Mucosa of gallbladder (tissue), 1 donor: ENCODE results near the gene SNRNP48. TPM values are rescaled to one million over a fixed set of nuclear protein-coding genes. Genes with fewer than 3 reads are reported as not detected.
A peak's percentile ranks its signal among the peaks of the same experiment; 100 is the strongest.

Experiments used
- DNase-seq: peaks from one replicate; pipeline ENCODE4 v3.0.0-alpha.2; 2020; ENCODE audit warnings: low spot score
- total RNA-seq: library from RNA; stranded (reverse); gene quantifications from one replicate; pipeline ENCODE4 v1.2.1, GENCODE V29; 2021
- donor health status: DM: no; HTN: no; CAD: no.

The SNRNP48 gene, protein sequence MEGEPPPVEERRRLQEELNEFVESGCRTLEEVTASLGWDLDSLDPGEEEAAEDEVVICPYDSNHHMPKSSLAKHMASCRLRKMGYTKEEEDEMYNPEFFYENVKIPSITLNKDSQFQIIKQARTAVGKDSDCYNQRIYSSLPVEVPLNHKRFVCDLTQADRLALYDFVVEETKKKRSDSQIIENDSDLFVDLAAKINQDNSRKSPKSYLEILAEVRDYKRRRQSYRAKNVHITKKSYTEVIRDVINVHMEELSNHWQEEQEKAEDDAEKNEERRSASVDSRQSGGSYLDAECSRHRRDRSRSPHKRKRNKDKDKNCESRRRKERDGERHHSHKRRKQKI
- 14.4 TPM for total RNA-seq

DNA sequence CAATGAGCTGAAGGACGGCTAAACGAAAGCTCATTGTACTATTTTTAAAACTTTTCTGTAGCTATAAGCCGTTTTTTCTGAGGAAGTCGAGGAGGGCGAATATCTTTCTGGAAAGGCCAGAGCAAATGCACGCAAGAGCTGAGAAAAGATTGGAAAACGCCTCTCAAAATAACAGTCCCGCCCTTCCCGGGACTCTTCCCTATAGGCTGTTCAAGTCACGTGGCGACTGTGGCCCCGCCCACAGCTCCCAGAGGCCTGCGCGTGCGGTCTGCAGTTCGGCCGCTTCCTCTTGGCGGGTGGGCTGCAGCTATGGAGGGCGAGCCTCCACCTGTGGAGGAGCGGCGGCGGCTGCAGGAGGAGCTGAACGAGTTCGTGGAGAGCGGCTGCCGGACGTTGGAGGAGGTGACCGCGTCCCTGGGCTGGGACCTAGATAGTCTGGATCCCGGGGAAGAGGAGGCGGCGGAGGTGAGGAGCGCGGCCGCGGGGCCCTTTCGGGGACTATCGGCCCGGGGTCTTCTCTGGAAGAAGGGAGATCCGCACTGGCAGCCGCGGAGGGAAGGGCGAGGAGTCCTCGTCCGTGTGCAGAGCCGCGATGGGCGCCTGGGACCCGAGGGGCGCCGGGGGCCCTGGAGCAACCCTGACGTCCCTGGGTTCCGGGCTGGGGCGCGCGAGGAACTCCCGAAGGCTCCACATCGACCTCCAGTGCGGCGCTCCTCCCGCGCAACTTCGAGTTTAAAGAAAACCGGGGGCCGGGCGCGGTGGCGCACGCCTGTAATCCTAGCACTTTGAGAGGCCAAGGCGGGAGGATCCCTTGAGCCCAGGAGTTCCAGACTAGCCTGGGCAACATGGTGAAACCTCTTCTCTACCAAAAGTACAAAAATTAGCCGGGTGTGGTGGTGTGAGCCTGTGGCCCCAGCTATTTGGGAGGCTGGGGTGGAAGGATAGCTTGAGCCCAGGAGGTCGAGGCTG is at the start of gene SNRNP48:
Gene SNRNP48, plus strand, starts transcription at position 250 of the 969 bp plus-strand sequence. Its CDS starts 60 bp downstream, at position 310.
- peak; percentile 96 for DNase-seq

DNA sequence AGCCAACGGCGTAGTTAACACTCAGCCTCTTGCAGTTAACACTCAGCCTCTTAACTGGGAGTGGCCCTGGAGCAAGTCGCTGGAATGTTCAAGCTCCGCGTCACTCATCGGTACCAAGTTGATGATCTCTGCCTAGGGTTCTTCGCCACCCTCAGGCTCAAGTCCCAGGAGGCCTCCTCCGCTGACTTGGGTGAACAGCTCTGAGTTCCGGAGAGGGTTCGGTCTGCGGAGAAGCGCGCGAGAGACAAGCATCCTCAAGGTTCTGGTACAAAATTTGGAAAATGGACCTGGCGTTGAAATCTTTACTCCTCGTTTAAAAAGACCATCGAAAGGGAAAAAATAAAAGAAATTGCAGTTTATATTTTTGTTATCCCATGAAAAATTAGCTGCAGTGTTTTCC is 49.4 kb upstream of the SNRNP48 start:
- DNase-seq, result peak; percentile 38

DNA sequence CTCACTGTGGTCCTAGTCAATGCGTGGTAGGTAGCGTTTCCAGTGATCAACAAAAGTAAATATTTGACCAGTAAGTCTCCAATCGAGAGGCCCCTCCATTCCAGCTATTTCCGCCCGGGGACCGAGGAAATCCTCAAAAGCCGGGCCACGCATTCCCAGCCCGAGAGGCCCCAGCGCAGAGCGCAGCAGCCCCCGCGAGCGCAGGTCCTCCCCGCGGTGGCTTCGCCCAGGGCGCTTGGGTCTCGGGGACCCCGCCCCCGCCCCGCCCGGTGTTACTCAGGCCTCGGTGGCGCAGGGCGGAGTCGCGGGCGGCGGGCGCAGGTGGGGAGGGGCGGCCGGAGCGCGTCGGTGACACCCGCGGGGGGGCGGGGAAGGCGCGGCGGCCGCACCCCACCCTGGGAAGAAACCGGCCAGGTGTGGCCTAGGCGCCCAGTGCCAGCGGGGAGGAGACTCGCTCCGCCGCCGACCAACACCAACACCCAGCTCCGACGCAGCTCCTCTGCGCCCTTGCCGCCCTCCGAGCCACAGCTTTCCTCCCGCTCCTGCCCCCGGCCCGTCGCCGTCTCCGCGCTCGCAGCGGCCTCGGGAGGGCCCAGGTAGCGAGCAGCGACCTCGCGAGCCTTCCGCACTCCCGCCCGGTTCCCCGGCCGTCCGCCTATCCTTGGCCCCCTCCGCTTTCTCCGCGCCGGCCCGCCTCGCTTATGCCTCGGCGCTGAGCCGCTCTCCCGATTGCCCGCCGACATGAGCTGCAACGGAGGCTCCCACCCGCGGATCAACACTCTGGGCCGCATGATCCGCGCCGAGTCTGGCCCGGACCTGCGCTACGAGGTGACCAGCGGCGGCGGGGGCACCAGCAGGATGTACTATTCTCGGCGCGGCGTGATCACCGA is 48.6 kb upstream of the SNRNP48 start, which contains the start of gene DSP:
Gene DSP, plus strand, starts transcription at position 497 of the 890 bp plus-strand sequence. Its CDS starts 245 bp downstream, at position 742.
- peak; percentile 78 for DNase-seq

DNA sequence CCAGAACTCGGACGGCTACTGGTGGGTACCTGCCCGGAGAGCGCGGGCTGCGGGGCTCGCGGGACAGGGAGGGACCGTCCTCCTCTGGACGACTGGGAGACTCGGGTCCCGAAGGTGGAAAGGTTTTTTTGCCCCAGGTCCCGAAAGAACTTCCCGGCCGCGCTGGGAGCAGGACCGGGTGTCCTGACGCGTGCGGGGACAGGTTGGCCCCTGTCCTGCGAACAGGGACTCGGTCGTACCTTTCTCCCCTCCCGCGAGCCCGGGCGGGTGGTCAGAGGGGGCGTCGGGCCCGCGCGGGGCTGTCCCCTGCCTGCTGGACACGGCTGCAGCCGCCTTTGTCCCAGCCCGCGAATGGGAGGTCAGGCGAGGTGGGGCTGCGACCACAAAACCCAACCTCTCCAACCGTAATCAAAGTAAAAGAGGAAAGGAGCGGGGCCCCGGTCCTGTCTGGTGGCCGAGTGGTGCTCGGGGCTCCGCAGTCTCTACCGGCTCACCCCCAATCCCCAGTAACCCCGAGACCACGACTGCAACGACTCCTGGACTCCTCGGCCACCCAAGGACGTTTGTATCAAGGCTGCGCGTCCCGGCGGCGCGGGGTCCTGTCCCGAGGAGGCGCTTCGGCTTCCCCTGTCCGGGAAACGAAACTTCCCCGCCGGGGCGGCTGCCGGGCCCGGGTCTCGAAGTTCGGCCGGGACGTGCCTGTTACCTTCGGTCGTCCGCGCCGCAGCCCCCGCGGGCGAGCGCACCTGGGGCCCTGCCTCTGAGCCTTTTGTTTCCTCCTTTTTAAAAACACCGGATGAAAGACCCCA is 47.7 kb upstream of the SNRNP48 start:
- DNase-seq, result no peak

DNA sequence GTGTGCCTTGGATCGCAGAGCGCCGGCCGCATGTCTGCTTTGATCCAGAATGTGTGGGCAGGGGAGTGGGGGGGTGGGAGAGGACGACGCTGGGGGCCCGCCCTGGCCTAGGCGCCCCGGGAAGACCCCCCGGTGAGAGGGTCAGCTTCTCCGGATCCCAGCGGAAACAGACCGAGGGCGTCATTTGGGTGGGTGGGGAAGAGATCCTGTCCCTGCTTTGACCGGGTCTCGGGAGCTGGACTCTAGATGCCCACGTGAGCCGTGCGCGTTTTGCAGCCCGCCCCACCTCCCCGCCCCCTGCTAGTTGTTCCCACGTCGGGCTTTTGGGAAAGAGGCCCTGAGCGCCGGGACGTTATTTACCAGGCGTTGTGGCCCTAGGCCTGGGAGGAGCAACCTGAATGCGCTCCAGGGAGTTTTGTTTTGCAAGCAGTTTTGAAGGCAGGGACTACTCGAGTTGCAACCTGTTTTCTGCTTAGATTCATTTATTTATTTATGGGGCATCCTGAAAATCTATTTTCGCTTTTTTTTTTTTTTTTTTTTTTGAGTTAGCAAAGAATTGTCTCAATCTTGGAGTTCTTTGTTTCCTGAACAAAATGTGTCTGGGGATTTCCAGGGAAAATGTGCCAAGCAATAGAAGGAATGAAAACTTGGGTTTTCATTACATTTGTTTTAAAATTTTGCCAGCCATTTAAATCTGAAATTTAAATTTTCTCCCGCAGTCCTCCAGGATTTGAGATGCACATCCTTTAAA is 46.9 kb upstream of the SNRNP48 start:
- peak; percentile 50 for DNase-seq

DNA sequence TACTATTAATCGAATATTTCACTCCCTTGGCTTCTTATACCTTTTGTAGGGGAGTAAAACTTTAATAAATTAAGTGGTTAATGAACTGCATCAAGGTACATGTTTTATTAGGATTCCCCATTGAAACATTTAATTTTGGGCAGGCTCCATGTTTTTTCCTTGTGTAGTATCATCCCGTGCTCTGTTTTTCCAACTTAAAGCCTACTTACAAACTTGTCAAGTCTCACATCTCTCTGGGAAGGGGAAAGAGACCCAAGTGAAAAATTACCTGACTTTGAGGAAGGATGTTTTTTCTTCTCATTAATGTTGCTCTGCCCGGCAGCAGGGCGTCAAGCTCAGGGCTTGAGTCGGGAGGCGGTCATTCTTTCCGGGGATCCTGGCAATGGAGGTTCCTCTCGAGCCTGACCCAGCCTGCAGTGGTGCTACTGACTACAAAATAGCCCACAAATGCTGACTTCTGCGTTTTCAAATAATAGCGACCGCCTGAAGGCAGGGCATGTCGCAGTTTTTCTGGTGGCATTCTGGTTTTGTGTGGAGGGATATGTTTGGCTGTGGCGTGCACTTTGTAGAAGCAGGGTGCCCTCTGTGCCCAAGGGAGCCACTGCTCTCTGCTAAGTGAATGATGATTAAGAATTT is 46.1 kb upstream of the SNRNP48 start:
- DNase-seq, result no peak

DNA sequence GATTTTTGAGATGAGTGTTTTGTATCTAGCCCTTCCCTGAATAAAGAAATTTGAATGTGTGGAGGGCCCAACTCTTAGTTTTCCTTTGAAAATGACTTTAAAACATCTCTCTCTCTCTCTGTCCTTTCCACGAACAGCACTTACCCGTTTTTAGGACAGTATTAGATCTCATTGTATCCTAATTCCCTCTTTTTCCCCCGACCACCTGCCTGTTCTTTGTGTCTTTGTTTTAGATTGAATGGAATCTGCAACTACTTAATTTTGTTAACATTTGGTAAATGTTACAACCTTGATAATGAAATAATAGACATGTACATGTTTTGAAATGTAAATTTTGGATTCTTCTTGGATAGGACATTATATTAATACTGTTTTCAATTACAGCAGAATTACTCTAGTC is 45.4 kb upstream of the SNRNP48 start:
- no peak for DNase-seq

DNA sequence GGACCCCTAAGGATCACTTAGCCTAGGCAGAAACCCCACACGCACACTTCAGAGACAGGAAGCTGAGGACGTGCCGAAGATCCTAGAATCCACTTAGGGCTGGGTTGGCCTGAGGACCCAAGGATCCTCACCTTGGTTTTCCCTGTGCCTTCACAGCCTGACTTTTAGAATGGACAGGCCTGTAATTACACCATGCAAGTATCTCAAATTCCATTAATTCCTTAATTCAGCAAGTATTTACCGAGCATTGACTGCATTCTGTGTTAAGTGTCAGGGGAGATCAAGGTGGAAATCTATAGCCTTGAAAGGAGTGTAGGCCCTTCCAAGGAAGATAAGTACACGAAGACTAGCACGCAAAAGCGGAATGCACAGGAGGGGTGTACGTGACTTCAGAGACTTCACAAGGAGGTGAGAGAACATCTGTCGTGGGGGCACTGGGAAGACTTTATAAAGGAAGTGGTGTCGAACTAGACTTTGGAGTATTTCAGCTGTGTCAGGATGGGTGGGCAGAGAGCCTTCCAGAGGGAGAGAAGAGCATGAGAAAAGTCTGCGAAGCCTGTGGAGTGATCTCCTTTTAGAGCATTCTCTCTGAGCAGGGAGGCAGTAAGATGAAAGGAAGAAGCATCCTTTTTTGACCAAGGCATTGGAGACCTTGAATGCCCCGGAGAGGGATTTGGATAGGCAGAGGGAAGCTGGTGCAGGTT is 44.5 kb upstream of the SNRNP48 start:
- no peak for DNase-seq

DNA sequence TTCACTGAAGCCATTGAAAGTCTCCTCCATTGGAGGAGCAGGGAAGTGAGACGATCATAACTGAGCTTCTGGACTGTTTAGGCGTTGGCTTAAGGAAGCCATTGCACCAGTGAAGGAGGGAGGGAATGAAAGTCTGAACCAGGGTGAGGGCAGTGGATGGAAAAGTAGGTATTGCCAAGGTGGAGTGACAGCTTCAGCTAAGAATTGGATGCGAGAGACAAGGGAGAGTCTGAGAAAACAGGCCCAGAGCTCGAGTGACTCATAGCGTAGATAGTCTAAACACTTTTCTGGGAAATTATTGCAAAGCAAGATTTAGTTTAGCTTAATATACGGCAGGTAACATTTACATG is 44.0 kb upstream of the SNRNP48 start:
- DNase-seq, result no peak

DNA sequence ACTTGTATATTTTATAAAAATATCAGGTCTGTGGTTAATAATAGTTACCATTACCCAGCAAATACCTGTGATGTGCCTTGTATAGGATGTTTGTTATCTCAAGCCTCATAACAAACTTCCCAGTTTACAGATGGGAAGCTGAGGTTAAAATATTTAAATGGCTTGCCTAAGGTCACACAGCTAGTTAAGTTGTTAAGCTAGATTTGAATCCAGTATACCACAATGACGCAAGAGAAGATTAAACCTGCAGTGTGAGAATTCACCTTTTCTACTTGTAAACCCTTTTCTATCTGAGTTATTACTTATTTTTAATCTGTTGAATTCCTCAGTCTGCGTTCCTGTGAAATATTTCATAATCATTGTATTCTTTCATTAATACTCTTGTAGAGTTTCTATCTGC is 43.6 kb upstream of the SNRNP48 start:
- no peak for DNase-seq

DNA sequence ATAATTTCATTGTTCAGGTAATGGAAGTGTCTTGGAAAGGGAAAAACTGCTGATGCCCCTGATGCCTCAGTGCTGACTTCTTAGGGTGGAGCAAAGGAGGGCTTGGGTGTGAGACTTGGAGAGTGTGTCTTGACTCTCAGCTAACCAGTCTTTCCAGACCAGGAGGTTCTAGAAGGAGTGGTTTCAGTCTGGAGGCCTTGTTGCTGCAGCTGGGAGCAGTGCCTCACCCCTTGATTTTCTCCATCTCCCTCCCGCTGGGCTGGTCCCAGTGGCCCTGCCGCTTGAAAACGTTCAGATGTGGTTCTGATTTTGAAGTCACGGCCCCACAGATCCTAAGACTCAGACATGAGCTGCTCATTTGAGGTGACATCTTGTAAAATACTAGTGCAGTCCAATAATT is 43.1 kb upstream of the SNRNP48 start:
- no peak for DNase-seq

DNA sequence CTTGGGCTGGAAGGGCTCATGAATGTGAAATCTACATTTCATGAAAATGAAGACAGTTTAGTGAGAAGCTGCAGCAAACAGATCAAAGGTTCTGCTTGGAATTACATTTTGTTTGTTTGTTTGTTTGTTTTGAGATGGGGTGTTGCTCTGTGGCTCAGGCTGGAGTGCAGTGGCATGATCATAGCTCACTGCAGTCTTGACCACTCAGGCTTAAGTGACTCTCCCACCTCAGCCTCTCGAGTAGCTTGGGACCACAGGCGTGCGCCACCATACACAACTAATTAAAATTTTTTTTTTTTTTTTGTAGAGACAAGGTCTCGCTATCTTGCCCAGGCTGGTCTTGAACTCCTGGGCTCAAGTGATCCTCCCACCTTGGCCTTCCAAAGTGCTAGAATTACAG is 42.7 kb upstream of the SNRNP48 start:
- no peak for DNase-seq

DNA sequence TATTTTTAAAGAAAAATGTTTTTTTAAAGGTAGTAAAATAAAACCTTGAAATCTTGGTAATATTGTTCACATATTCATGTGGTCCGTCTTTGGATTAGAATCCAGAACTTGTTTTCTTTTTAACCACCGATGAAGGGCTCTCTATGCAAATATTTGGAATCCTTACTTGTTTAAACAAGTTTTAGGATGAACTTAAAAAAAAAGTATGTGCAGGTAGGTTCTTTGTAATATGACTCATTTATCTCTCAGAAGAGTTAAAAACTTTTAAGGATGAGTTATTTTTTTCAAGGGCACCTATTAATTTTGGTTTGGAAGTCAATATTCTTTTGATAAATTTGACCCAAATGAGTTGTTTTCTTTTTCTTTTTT is 39.6 kb upstream of the SNRNP48 start:
- DNase-seq, result no peak

DNA sequence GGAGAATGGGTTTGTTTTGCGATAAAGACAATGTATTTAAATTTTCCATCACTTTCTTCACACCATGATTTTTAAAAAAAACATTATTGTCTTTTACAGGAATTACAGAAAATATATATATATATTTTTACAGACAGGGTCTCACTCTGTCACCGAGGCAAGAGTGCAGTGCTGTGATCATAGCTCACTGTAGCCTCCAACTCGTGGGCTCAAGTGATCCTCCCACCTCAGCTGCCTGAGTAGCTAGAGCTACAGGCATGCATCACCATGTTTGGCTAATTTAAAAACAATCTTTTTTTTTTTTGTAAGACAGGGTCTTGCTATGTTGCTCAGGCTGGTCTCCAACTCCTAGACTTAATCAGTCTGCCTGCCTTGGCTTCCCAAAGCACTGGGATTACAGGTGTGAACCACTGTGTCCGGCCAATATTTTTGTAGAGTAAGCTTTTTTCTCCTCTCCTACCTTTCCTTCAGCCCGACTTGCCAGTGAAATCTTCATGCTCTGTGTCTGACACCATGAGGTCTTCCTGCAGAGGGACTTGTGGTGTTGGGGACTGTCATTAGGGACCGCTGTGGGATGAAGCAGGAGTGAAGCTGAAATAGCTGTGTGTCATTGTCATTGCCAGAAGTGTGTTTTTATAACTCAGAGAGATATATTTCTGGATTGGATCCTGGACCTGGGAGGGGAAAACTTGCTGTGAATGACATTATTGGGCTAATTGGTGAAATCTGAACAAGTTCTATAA is 35.3 kb upstream of the SNRNP48 start:
- no peak for DNase-seq

DNA sequence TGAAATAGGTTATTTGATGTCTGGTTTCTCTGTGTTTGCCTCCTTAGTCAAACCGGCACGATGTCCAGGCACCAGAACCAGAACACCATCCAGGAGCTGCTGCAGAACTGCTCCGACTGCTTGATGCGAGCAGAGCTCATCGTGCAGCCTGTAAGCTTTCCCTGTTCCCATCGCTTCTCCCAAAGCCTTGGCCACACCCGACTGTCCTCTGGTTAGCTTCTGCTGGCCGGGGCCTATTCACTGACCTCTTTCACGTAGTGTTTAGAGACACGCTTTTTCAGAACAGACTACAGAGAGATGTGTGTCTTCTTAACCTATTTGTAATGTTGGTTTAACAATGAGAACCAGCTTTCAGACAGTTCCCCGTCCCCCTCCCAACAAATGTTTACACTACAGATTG is 34.3 kb upstream of the SNRNP48 start:
- DNase-seq, result no peak

DNA sequence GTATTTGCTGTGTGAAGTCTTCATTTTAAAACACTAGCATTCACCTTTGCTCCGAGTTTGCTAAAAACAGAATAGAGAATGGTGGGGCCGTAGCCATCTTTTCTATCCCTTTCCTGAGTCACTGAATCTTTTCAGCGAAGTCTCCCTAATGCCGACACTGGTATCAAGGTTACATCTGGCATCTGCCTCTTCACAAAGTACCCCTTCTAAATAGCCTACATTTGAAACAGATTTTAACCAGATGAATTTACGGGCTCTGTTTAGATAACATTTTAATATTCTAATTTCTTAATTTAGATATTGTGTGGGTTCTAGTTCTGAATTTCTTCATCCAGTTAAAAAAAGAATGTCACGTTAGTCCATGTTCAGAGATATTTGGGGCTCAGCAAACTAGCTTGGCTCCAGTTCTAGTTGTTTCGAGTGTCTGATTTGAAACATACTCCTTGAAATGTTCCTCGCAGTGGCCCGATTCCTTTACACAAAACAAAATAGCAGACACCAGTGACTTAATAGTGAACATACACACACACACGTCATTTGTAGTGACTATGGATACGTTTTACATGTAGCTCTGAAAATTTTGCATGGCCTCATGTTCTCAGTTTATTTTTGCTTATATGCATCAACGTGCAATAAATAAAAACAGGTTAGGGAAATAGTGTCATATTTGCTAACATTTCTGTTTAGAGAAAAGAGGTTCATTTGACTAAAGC is 33.4 kb upstream of the SNRNP48 start:
- no peak for DNase-seq

DNA sequence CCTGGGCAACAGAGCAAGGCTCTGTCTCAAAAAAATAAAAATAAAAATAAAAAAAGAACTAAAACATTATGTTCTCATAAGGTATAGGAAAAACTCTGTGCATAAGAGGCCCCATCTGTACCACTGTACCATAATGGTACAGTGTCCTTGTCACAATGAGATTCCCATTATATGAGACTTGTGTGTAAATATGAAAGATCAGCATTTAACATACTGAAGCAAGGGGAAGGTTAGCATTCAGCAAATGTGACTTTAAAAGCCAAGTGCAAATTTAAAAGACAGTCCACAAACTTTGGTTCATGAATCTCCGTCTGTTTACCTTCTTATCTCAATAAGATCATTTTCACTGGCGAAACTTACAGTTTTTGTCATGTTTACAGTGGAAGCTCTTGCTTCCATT is 32.3 kb upstream of the SNRNP48 start:
- DNase-seq, result no peak

DNA sequence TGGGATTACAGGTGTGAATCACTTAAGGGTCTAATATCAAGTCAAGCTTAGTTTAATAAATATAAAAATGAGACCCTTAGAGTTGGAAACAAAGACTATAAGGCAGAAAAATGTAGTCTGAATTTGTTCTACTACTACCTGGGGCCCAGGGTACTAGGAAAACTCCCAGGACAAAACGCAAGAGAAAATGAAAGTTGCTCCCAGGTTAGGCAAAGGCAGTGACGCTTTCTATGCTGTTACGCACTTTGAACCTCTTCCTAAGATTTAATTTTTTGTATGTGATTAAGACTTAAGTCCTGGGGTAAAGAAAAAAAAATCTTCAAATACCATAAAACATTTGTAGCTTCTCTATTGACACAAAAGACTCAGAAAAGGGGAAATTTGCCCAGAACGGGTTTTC is 31.2 kb upstream of the SNRNP48 start:
- no peak for DNase-seq
